Gastrocnemius medialis (tissue), 4 donors: Measurements from ENCODE around the gene RNF141.

ENCODE experiments used
- POLR2A ChIP-seq, 2 donors: fragments of 450-650 bp; IDR thresholded peaks; one replicate each; pipeline ENCODE4 v1.6.1; 2017; ENCODE audit warnings: antibody characterized with exemption in 2 of 2, mild to moderate bottlenecking in 2 of 2, moderate library complexity in 2 of 2
- TF ChIP-seq, protein P1 (sequence below), 5 experiments: fragments of 450-650 bp in 3 of 5; fragments of 200-600 bp in 2 of 5; sonication (generic) in 2 of 5; IDR thresholded peaks in 4 of 5; conservative IDR thresholded peaks in 1 of 5; 1 replicate in 4 of 5; 2 replicates in 1 of 5; pipeline ENCODE4 v1.5.1; 2016 to 2019; ENCODE audit warnings: antibody characterized with exemption in 5 of 5, mild to moderate bottlenecking in 3 of 5, moderate library complexity in 3 of 5

DNA sequence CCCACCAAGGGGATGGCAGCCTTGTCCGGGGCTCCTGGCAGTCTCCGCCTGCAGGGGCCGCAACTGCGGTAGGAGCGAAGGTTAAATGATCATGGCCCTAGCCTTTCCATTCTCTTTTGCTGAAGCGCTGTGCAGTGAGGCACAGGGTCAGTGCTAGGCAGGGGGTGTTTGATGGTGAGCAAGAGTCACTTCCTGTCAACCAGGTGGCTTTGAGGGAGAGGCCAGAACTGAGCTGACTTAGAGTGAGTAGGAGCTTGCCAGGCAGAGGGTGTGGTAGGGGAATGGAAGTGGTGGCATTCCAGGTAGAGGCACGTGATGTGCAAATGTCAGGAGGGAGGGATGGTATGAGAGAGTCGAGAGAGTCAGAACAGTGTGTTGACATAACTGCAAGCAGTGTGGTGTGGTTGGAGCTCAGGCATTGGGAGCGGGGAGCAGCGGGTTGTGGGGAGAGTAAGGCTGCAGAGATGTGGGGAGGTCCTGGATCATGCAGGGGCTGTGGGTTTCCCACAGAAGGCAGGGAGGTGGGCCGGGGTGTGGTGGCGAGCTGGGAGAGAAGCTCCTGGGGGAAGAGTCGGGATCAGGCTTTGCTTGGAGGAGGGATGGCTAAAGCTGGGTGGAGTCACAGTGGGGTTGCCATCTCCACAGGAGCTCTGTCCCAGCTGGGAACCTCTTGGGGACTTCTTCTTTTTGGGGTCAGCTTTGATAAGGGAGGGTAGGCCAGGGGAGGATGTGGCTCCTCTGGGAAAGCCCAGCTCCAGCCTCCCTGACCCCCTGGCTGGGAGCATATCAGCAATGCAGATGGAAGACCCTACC is 52.7 kb downstream of the RNF141 start:
- TF ChIP-seq, protein P1, sequence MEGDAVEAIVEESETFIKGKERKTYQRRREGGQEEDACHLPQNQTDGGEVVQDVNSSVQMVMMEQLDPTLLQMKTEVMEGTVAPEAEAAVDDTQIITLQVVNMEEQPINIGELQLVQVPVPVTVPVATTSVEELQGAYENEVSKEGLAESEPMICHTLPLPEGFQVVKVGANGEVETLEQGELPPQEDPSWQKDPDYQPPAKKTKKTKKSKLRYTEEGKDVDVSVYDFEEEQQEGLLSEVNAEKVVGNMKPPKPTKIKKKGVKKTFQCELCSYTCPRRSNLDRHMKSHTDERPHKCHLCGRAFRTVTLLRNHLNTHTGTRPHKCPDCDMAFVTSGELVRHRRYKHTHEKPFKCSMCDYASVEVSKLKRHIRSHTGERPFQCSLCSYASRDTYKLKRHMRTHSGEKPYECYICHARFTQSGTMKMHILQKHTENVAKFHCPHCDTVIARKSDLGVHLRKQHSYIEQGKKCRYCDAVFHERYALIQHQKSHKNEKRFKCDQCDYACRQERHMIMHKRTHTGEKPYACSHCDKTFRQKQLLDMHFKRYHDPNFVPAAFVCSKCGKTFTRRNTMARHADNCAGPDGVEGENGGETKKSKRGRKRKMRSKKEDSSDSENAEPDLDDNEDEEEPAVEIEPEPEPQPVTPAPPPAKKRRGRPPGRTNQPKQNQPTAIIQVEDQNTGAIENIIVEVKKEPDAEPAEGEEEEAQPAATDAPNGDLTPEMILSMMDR (IDR thresholded peaks at IDR 0.05 in 4 of 5, conservative IDR thresholded peaks at IDR 0.05 in 1 of 5), result no peak
- TF ChIP-seq POLR2A (IDR thresholded peaks at IDR 0.05), result no peak
